Left renal cortex interstitium (tissue), 4 donors: ENCODE results near the gene CTPS1. TPM values are rescaled to one million over a fixed set of nuclear protein-coding genes. Genes with fewer than 3 reads are reported as not detected.

Experiments used
- DNase-seq, 4 donors: peaks; one replicate each; pipeline ENCODE4 v3.0.0-alpha.2; 2013; ENCODE audit warnings: low read depth in 4 of 4, low spot score in 2 of 4, missing footprints in 1 of 4
- polyA plus RNA-seq, 4 donors: library from polyadenylated mRNA; unstranded; fragments of 120-200 nt; gene quantifications; one replicate each; pipeline ENCODE4 v1.2.1, GENCODE V29; 2013; ENCODE audit not compliant: insufficient read length in 4 of 4

The CTPS1 gene
- polyA plus RNA-seq, 4 donors: 24.9 to 29.4 (median 28.3) TPM

- no peak for DNase-seq
These were observed 21.3 kb upstream of the CTPS1 start for GRCh38 chr1:40958210-40958609.

- DNase-seq: no peak
These were observed 14.0 kb upstream of the CTPS1 start for GRCh38 chr1:40965531-40965930.

DNA sequence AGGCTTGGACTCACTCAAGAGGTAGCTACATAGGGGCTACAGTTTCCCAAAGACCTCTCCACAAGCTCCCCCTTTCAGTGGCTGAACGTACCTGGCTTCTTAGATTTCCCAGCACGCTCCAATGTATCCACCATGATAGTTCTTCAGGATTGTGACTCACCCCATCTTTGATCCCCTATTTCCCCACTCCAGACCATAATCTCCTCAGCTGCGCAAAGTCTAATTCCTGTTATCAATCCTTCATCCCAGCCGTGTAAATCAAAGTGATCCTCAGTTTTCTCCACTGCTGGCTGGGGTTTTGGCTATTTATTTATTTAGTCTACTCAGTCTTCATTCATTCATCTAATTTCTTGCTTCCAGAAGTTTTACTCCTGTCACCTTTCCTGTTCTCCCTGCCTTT lies 13.1 kb upstream of the CTPS1 start:
- DNase-seq: no peak

DNA sequence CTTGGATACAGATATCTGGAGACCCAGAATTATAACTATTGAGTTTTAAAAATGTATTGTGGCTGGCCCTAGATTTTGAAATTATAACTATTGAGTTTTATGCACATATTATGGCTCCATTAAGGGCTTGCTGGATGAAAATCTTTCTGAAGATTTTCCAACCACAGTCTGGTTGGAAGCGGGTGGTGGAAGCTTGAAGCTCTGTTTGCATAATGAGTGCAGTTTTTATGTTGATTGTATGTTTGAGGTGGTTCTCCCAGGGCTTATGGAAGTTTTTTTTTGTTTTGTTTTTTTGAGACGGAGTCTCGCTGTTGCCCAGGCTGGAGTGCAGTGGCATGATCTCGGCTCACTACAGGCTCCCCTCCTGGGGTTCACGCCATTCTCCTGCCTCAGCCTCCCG lies 10.1 kb upstream of the CTPS1 start:
- DNase-seq: no peak

DNA sequence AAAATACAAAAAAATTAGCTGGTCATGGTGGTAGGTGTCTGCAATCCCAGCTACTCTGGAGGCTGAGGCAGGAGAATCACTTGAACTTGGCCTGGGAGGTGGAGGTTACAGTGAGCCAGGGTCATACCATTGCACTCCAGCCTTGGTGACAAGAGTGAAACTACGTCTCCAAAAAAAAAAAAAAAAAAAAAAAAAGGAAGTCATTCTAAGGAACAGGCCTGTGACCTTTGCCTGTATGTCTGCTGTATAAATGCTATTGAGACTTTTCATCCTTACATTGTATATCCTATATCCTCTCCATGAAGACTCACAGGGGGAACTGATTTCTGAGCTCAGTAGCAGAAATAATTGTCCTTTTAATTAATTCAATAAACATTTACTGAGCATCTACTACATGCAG lies 7.5 kb upstream of the CTPS1 start:
- no peak for DNase-seq

- no peak for DNase-seq
These were observed 5.6 kb upstream of the CTPS1 start for GRCh38 chr1:40973912-40974311.

DNA sequence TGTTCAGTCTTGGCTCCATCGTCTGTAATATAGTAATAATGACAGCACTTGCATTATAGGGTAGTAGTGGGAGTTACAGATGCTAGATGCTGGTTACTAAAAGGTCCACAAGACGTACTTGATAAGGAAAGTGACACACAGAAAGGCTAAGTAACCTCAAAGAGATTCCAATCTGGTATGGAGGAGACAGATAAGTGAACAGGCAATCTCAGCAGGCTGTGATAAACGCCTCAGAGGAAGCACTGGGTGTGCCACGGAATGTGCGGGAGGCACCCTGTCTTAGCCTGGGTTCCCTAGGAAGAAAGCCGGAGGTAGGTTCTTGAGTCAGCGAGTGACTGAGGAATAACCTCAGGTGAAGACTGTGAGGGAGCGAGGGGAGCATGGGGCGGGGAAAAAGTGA lies 4.6 kb upstream of the CTPS1 start:
- no peak for DNase-seq

DNA sequence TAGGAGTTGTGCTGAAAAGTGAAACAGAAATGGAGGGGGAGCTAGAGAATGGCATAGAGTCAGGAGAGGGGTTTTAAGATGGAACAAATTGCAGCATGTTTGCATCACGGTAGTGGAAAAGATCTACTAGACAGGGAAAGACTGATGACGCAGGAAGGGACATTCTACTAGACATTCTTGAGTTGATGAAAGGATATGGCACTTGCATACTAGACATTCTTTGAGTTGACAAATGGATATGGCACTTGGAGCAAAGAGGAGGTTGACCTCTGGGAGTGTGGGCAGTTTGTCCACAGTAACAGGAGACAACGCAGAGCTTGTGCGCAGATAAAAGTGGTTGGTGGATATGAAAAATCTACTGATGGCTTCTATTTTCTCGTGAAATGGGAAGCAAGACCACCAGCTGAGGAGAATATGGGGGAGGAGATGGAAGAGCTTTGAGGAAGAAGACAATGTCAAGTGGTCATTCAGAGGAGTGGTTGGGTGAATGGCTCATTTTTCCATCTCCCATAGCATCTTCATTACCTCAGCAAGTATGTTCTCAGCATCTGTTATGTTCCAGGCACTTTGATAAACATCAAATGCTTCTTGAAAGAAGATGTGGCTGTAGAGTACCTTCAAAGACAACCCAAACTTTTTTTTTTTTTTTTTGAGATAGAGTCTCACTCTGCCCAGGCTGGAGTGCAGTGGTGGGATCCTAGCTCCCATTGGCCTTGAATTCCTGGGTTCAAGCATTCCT lies 2.4 kb upstream of the CTPS1 start:
- no peak for DNase-seq

DNA sequence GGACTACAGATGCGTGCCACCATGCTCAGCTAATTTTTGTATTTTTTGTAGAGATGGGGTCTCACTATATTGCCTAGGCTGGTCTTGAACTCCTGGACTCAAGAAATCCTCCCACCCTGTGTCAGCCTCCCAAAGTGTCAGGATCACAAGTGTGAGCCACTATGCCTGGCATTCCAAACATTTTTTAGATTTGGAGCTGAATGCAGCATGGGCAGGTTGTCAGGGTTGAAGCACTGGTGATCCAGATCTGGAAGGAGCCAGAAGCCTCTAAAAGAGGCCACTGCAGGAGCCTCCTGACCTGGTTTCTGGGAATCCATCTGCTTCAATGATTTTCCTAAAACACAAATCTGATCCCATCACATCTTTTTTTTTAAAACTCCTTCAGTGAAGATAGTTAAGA lies 1.8 kb upstream of the CTPS1 start:
- no peak for DNase-seq

- DNase-seq: no peak
These were observed 633 bp upstream of the CTPS1 start for GRCh38 chr1:40978886-40979240.

DNA sequence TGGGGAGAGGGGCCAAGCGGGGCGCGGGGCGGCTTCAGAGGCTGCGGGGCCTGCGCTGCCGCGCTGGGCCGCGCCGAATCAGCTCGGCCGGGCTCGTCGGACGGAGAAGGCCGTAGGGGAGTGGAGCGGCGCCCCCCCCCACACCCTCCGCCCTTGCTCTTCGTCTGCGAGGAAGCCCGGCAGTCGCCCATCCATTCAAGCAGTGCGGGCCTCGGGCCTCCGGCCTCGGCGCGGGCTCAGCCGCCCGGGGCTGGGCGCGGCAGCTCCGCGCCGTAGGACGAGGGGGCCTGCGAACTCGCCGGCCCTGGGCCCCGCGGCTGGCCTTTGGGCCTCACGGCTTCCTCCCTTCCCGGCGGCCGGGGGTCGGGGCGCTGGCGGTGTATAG lies 564 bp downstream of the CTPS1 start:
- no peak for DNase-seq

GRCh38 chr1:40980453-40981121 lies 1.1 kb downstream of the CTPS1 start:
- no peak for DNase-seq

DNA sequence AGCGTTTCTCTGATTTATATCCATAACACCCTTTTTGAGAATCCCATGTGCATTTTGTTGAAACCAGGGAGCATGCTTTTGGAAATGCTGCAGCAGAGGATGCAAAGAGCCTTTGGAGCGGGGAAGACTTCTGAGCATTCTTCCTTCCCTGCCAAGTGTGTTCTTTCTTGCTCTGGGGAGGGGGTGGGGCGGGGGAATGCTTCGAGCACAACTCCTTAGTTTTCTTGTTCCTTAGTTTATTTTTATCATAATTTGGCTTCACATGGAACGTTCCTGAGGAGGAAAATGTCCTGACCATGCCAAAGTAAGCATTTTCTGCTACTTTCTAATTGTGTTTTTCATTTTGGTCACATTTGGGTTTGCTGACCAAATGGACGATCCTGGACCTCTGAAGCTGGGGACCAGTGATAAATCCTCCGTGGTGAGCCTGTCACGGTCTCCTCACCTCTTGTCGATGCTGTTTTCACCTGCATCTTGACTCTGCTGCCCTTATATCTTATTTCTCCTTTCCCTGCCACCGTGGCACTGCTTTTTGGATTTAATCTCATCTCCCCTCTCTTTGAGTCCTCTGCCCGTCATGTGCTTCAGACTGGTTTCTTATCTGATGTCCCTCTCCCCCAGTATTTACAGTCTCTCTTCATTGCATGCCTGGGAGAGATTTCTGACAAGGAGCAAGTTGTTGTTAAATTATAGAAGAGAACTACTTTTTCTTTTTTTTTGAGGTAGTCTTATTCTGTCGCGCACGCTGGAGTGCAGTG lies 2.4 kb downstream of the CTPS1 start:
- no peak for DNase-seq

DNA sequence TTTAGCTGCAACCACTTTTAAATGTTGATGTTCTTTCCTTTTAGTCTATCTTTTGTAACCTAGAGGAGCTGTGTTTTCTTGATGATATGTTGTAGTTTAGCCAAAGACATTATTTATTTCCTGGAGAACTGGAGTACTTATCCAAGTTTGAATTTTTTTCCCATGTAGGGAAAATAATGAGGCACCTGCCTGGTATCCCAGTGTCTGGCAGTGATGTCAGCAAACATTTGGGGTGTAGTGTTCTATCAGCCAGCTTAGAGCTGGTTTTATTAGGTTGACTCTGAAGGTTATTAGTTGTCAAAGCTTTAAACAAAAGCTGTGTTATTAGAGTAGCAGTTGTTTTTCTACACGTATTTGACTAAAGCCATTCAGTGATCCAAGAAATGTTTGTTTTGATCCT lies 3.2 kb downstream of the CTPS1 start:
- no peak for DNase-seq

- no peak for DNase-seq
These were observed 3.8 kb downstream of the CTPS1 start for GRCh38 chr1:40983286-40983685.

DNA sequence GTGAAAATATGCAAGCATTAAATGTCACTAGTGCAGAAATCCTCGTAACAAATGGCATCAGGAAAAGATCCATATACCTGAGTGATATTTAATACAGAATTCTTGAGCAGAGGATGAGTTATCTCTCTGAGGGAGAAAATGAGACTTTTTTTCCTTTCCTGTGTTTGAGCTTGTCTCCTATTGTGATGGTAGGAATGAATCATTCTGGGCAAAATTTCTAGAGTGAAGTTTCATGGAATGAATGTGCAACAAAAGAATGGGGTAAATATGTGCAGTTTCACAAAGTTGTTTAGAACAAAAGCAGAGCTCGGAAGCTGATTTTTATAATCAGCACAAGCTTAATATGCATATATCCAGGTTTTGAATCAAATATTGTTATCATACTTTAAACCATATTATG lies 4.6 kb downstream of the CTPS1 start:
- no peak for DNase-seq

DNA sequence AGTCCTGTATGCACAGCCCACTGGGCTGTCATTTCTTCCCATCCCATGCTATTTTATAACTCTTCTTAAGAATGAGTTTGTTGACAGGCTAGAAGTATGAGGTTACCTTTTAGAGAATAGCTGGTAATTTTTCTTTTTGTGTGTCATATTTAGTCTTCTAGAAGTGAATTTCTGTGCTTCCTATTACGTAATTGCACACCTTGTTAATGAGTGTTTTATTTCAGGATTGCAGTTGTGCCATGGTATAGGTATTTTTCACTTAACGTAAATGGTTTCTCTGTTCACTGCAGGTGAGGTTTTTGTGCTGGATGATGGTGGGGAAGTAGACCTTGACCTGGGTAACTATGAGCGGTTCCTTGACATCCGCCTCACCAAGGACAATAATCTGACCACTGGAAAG lies 5.0 kb downstream of the CTPS1 start:
- no peak for DNase-seq

DNA sequence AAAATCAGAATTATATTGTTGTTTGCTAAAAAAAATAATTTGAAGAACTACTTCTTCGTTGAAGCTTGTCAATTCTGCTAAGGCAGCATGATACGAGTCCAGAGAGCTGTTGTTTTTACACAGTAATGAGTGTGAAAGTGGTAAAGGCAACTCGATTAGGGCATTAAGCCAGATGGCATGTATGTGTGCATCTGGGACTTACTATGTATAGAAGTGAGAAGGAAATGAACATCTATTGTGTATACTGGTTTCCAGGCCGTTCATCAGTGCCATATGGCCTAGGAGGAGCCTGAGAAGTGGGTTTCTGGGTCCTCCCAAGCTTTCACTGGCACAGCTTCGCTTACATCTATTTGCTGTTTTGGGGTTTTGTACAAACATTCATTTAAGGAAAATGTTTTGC lies 5.7 kb downstream of the CTPS1 start:
- DNase-seq: no peak

DNA sequence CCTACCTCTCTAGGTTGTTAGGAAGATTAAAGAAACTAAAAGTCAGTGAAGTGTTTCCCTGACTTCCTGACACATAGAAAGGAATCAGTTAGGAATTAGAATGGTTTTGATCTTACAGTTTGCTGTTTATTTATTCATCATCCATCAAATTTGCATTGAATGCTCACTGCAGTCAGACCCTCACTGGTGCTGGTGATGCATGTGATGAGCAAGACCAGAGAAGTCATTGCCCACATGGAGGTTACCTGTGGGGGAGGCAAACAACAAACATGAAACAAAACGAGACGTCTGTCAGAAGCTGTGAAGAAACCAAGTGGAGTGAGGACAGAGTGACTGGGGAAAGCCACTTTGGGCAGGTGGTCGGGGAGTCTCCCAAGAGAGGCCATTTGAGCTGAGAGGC lies 6.4 kb downstream of the CTPS1 start:
- no peak for DNase-seq

GRCh38 chr1:40986328-40986783 lies 6.9 kb downstream of the CTPS1 start:
- DNase-seq: no peak

DNA sequence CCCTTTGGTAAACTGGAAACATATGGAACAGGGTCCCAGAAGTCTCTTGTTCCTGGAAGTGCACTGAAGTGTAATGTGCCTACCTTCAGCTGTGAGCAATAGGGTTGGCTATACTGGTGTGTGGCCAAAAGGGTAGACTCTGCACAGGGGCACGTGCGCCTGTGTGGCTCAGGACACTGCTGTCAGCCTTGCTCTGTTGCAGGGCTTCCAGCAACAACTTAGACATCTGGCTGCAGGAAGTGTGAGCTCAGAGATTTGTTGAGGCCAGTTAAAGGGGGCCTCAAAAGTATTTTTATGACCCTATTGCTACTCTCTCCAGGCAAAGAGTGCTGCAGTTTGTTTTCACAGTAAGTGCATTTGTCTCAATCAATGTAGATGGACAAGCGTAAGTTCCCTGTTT lies 7.5 kb downstream of the CTPS1 start:
- no peak for DNase-seq
